ENCODE measurements around the gene DCAF4L1.

The DCAF4L1 gene, protein sequence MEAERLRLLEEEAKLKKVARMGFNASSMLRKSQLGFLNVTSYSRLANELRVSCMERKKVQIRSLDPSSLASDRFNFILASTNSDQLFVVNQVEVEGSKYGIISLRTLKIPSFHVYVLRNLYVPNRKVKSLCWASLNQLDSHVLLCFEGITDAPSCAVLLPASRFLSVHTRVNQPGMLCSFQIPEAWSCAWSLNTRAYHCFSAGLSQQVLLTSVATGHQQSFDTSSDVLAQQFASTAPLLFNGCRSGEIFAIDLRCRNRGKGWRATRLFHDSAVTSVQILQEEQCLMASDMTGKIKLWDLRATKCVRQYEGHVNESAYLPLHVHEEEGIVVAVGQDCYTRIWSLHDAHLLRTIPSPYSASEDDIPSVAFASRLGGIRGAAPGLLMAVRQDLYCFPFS

GRCh38 chr4:41981456-41981855 is at the start of gene DCAF4L1:
Gene DCAF4L1 (plus strand): TSS chr4:41981756. CDS start chr4:41981793, 37 bp downstream.
- DNase-seq: no peak

GRCh38 chr4:41932988-41933387 is 48.6 kb upstream of the DCAF4L1 start:
- DNase-seq: peak; percentile 48

- DNase-seq: peak; percentile 92
Observed at GRCh38 chr4:41933997-41934503, 47.5 kb upstream of the DCAF4L1 start.

DNA sequence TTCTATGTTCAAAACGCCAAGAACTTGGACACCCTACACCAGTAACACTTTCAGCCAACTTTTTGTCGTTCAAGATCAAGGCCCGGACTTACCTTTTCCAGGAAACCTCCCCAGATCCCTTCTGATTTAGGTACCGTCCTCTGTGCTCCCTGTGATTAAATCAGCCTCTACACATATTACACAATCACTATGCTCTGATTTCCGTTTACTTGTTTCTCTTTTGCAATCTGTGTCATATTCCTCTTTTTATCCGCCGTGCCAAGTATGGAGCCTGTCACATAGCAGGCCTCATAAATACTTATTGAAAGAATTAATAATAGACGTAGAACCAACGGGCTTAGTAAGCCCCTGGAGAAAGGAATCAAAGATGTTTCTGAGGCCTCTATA is 47.0 kb upstream of the DCAF4L1 start:
- peak; percentile 80 for DNase-seq

DNA sequence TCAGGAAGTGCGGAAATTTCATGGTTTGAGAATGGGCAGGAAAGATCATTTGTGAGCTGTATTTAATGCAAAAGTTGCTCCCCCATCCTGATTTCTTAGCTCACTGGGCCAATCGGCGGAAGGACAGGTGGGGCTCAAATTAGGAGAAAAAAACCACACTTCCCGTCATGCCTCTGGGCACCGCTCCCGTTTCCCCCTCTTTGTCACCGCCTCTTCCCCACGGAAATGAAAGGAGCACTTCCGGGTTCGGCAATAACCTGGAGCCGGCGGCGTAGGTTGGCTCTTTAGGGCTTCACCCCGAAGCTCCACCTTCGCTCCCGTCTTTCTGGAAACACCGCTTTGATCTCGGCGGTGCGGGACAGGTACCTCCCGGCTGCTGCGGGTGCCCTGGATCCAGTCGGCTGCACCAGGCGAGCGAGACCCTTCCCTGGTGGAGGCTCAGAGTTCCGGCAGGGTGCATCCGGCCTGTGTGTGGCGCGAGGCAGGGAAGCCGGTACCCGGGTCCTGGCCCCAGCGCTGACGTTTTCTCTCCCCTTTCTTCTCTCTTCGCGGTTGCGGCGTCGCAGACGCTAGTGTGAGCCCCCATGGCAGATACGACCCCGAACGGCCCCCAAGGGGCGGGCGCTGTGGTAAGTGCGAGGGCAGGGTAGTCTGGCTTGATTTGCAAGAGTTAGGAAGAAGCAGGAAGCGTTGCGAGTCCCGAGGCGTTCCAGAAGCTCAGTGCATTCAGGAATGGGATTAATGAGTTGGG is 46.5 kb upstream of the DCAF4L1 start, which contains the start of gene TMEM33:
Gene TMEM33, plus strand, starts transcription at position 529 of the 751 bp plus-strand sequence. Its CDS starts 56 bp downstream, at position 585.
- DNase-seq: peak; percentile 92

- peak; percentile 57 for DNase-seq
Observed at GRCh38 chr4:41935652-41936021, 45.9 kb upstream of the DCAF4L1 start.

- DNase-seq: peak; percentile 83
Observed at GRCh38 chr4:41939016-41939626, 42.4 kb upstream of the DCAF4L1 start.

GRCh38 chr4:41940834-41941233 is 40.7 kb upstream of the DCAF4L1 start:
- no peak for DNase-seq

GRCh38 chr4:41943506-41943905 is 38.0 kb upstream of the DCAF4L1 start:
- no peak for DNase-seq

DNA sequence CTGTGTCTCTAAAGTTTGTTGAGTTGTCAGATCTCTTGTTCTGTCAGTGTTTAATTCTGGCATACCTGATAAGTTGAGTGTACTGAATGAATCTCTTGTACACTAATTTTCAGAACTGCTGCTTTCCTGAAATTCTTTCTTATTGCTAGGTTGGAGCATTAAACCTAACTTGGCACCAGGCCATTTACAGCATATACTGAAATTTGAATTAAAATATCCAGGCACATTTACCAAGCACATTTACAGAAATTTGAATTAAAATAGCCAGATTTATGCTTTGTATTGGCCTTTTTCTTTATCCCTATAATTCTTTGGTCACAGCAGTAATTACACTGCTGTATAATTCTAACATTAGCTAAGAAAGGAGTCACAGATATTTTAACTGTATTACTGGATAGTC is 37.5 kb upstream of the DCAF4L1 start:
- DNase-seq: no peak

DNA sequence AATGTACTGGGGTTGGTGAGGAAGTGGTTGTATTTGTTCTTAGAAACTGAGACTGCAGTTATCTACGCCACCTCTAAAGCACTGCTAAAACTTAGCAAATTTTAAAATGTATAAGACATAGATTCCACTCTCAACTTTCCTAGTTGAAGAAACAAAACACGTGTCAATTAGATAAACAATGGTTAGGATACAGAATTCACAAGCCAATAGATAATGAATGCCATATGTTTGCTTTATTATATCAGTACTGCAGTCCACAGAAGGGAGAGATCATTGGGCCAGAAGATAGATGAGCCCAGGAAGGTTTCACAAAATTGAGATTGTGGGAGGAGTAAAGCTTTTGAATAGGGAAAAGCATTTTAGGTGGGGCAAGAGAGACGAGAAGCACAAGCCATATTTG is 32.0 kb upstream of the DCAF4L1 start:
- DNase-seq: no peak

- DNase-seq: peak; percentile 66
Observed at GRCh38 chr4:41957634-41958033, 23.9 kb upstream of the DCAF4L1 start.

DNA sequence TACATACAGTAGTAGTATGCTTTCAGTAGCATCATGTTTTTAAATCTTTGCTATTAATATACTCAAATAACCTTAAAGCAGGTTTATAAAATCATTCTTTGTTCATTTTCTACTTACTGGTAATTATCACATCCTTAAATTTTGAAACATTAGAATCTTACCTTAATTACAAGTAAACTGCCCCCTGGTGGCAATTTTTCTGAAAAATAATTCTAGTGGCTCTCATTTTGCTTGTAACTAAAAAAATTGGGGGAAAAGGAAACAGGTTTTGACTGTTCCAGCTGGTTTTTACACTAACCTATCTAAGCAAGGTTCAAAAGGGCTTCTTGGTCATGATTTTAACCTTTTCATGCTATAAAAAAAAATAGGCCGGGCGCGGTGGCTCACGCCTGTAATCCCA is 18.5 kb upstream of the DCAF4L1 start:
- DNase-seq: peak; percentile 60

GRCh38 chr4:41964401-41964800 is 17.2 kb upstream of the DCAF4L1 start:
- DNase-seq: no peak

DNA sequence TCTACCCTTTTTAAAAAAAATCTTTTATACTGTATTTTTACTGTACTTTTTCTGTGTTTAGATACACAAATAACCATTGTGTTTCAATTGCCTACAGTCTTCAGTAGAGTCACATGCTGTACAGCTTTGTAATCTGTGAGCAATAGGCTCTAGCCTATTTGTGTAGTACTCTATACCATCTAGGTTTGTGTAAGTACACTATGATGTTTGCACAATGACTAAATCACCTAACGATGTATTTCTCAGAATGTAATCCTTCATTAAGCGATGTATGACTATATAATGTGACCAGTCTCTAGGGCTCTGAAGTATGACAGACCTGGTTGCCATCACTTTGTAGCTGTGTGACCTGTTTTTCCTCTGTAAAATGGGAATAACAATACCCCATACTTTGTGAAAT is 14.2 kb upstream of the DCAF4L1 start:
- no peak for DNase-seq

DNA sequence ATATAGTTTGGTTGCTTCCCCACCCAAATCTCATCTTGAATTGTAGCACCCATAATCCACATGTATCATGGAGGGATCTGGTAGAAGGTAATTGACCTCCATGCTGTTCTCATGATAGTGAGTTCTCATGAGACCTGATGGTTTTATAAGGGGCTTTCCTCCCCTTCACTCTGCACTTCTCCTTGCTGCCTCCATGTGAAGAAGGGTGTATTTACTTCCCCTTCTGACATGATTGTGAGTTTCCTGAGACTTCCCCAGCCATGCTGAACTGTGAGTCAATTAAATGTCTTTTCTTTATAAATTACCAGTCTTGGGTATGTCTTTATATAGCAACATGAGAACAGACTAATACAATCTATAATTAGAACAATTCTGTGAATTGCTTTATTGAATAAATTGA is 11.9 kb upstream of the DCAF4L1 start:
- peak; percentile 5 for DNase-seq

GRCh38 chr4:41975341-41975740 is 6.2 kb upstream of the DCAF4L1 start:
- DNase-seq: no peak

DNA sequence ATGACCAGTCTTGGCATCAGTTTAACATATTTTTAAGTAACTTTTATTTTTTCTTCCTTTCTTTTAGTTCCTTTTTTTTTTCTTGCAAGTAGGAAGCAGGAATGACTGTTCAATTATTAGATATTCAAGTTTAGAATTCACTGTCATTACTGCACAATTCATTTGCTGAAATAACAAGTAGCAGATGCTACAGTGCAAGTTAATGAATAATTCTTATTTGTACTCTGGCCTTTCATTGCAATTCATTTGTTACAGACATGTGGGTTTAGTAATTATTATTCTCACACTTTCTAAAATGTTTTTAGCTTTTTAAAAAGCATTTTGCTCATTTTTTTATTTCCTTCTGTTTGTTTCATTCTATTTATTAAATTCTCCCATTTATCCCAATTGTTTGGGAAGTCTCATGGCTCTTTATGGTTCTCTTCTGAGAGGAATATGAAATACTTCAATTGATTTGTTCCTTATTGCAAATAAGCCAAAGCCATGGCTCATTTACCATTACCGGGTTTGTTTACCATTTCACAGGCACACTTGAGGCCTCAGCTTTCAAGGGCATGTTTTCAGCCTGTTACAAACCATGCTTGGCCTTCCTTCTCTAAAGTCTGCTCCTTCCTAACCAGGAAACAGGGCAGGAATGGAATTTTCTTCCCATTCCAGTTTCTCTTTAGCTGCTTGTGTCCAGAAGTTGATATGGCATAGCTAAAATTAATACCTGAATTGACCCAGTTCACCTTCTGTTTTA is 4.6 kb upstream of the DCAF4L1 start:
- DNase-seq: no peak

DNA sequence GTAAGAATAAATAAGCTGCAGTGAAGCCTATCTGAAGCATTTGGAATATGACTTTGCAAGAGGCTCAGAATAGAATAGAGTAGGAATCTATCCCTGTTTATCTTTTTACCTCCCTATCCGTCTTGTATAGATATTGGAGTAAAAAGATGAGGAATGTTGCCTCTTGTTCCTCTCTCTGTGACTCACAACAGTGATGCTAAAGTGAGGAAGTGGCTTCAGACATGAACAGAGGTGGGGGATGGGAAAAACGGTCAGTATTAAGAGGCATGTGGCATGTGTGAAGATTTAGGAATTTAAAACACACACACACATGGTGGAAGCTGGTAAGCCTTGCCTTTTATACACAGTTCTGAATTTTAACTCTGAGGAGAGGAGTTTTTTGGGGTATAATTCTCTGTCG is 3.8 kb upstream of the DCAF4L1 start:
- peak; percentile 62 for DNase-seq

GRCh38 chr4:41982716-41983115 is 1.2 kb downstream of the DCAF4L1 start:
- DNase-seq: no peak

GRCh38 chr4:41985151-41985550 is 3.6 kb downstream of the DCAF4L1 start:
- no peak for DNase-seq

DNA sequence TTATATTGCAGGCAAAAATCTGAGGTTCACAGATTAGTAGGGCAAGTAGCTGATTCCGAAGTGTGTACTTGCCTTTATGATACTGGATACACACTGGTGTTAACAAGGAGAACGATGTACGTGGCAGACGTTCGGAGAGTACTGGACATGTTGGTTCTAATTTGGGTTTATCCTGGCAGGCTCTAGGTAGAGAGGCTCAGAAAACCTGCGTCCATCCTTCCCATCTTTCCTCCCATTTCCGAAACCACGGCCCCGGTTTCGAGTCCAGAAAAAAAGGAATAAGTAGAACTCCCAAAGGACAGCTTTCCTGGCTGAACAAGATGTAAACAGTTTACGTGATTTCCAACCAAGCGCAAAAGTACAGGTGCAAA is 8.4 kb downstream of the DCAF4L1 start:
- DNase-seq: peak; percentile 54

Measured in OCI-M1 (cell line).